H1 (cell line): ENCODE measurements around the gene EHBP1.

Experiments used
- JUND ChIP-seq: IDR thresholded peaks from 2 replicates; pipeline ENCODE4 v1.6.1; 2011; ENCODE audit warnings: mild to moderate bottlenecking, improper control_type of control experiment, low read length
- POLR2A ChIP-seq, 2 experiments: IDR thresholded peaks; 1 replicate in 1 of 2; 2 replicates in 1 of 2; pipeline ENCODE4 v1.6.1; 2011; ENCODE audit warnings: low read depth in 2 of 2, low read length in 2 of 2, mild to moderate bottlenecking in 2 of 2; ENCODE audit errors: control extremely low read depth in 1 of 2
- TF ChIP-seq, protein P1 (sequence below): IDR thresholded peaks from 2 replicates; pipeline ENCODE4 v1.6.1; 2012; ENCODE audit warnings: inconsistent platforms
- TF ChIP-seq, protein P2 (sequence below): IDR thresholded peaks from 2 replicates; pipeline ENCODE4 v1.6.1; 2012; ENCODE audit warnings: inconsistent platforms
- TF ChIP-seq, protein P3 (sequence below), 3 experiments: IDR thresholded peaks; 1 replicate in 2 of 3; 2 replicates in 1 of 3; pipeline versions ENCODE4 v1.5.1 to v1.6.1; 2011; ENCODE audit warnings: low read length in 3 of 3, mild to moderate bottlenecking in 3 of 3, inconsistent platforms in 2 of 3, low read depth in 1 of 3, moderate library complexity in 1 of 3; ENCODE audit not compliant: insufficient read depth in 1 of 3; ENCODE audit errors: control extremely low read depth in 1 of 3

DNA sequence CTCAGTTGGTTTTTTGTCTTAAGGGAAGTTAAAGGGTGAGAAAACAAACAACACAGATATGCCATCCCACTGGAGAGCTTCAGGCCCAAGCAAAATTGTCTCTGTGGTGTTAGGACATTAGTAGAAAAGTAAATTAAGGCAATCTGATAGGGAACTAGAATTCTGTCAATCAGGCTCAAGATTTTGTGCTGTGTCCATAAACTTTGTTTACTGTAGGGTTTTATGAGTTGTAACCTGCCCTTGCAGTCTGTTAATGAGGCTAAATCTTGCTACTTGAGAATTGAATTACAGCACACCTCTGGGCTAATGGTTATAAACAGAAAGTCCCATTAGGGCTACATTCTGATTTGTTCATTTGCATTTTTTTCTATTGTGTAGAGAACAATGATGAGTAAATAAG lies 267.1 kb downstream of the EHBP1 start:
- TF ChIP-seq POLR2A (IDR thresholded peaks at IDR 0.05; ENCODE audit: control extremely low read depth in 1 of 2, low read depth in 2 of 2, low read length in 2 of 2) (no peak), JUND (no peak)
- TF ChIP-seq, protein P1, sequence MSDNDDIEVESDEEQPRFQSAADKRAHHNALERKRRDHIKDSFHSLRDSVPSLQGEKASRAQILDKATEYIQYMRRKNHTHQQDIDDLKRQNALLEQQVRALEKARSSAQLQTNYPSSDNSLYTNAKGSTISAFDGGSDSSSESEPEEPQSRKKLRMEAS: no peak
- TF ChIP-seq, protein P2, sequence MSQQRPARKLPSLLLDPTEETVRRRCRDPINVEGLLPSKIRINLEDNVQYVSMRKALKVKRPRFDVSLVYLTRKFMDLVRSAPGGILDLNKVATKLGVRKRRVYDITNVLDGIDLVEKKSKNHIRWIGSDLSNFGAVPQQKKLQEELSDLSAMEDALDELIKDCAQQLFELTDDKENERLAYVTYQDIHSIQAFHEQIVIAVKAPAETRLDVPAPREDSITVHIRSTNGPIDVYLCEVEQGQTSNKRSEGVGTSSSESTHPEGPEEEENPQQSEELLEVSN: no peak
- TF ChIP-seq, protein P3, sequence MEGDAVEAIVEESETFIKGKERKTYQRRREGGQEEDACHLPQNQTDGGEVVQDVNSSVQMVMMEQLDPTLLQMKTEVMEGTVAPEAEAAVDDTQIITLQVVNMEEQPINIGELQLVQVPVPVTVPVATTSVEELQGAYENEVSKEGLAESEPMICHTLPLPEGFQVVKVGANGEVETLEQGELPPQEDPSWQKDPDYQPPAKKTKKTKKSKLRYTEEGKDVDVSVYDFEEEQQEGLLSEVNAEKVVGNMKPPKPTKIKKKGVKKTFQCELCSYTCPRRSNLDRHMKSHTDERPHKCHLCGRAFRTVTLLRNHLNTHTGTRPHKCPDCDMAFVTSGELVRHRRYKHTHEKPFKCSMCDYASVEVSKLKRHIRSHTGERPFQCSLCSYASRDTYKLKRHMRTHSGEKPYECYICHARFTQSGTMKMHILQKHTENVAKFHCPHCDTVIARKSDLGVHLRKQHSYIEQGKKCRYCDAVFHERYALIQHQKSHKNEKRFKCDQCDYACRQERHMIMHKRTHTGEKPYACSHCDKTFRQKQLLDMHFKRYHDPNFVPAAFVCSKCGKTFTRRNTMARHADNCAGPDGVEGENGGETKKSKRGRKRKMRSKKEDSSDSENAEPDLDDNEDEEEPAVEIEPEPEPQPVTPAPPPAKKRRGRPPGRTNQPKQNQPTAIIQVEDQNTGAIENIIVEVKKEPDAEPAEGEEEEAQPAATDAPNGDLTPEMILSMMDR (IDR thresholded peaks at IDR 0.05; ENCODE audit: control extremely low read depth in 1 of 3, insufficient read depth in 1 of 3, low read depth in 1 of 3, low read length in 3 of 3): no peak
